Measurements from ENCODE around the gene TOGARAM1. TPM values are rescaled to one million over a fixed set of nuclear protein-coding genes. Genes with fewer than 3 reads are reported as not detected.

The TOGARAM1 gene
- total RNA-seq, 1 donor from 2014 or later: 14.7 TPM

Other genes with a start within 250 kb of the TOGARAM1 start
- gene KLHL28, start 243 bp upstream of the TOGARAM1 start, total RNA-seq: 21.2 and 22.1 TPM in 2 replicates
- 42.6 and 43.3 TPM in 2 replicates for gene PRPF39, start 121.9 kb downstream of the TOGARAM1 start, total RNA-seq
- 66.1 and 77.0 TPM in 2 replicates for gene FKBP3, start 172.3 kb downstream of the TOGARAM1 start, total RNA-seq
- gene FANCM, start 173.7 kb downstream of the TOGARAM1 start, total RNA-seq: 4.2 and 5.4 TPM in 2 replicates

Measured in astrocyte (in vitro differentiated cells and primary cell).